ENCODE results near the gene CAPN1.

DNA sequence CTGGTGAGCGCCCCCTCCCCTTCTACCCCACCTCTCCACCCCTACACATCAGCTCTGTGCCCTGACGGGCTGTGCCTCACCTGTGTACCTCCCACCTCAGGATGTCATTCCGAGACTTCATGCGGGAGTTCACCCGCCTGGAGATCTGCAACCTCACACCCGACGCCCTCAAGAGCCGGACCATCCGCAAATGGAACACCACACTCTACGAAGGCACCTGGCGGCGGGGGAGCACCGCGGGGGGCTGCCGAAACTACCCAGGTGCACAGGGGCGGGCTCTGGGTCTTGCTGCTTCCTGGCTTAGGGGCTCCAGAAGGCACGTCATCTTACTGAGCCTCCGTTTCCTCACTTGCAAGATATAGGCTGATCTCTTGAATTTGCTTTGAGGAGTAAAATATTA, 6.8 kb downstream of the CAPN1 start:
- TF ChIP-seq CTCF (IDR thresholded peaks at IDR 0.05), result no peak
- no peak for TF ChIP-seq POLR2A (IDR thresholded peaks at IDR 0.05)

All from suprapubic skin (tissue), 3 donors.